ENCODE results near the gene ST3GAL2. TPM values are rescaled to one million over a fixed set of nuclear protein-coding genes. Genes with fewer than 3 reads are reported as not detected.

The ST3GAL2 gene
- total RNA-seq, 2 experiments from 2014 or later, result 44.6 to 61.0 TPM

GRCh38 chr16:70437017-70437581 lies 1.8 kb downstream of the ST3GAL2 start:
- H3K79me2 ChIP-seq (ENCODE audit: insufficient read depth, low read depth, low read length), result peaks cover 58% of the 10 kb centered on the region
- intact Hi-C loops (cut with micrococcal nuclease; ENCODE audit: unreplicated experiment), result no loop called here

GRCh38 chr16:70434484-70435260 lies 4.2 kb downstream of the ST3GAL2 start:
- intact Hi-C loops (cut with micrococcal nuclease; ENCODE audit: unreplicated experiment), result no loop called here
- H3K27ac ChIP-seq (ENCODE audit: low read depth, low read length, poor library complexity, severe bottlenecking), result peak overlapping the region; percentile 100
- peaks cover 70% of the 10 kb centered on the region for H3K4me1 ChIP-seq (ENCODE audit: insufficient read depth, low read length, poor library complexity, severe bottlenecking)
- peak overlapping the region; percentile 22 for H3K4me3 ChIP-seq (ENCODE audit: low read depth, low read length, poor library complexity, severe bottlenecking)
- H3K4me2 ChIP-seq (ENCODE audit: low read length), result peak overlapping the region; percentile 85
- peaks cover 19% of the 10 kb centered on the region for H3K36me3 ChIP-seq (ENCODE audit: insufficient read depth, low read length)
- H4K20me1 ChIP-seq (ENCODE audit: insufficient read depth, low read length), result no peaks in the 10 kb centered on the region
- ChIA-PET CTCF (ENCODE audit: unreplicated experiment) (no interaction called here), POLR2A (interaction anchor here (0.9 to 2.0 kb wide), 3 partner anchors 19 to 72 kb away, joined by 4 to 12 read pairs (median 9); partner anchors contain the start of gene FCSK)
- TF ChIP-seq EZH2phosphoT487 (IDR thresholded peaks at IDR 0.05; ENCODE audit: borderline replicate concordance, low read depth, low read length), result no peak
- TF ChIP-seq, protein P1, sequence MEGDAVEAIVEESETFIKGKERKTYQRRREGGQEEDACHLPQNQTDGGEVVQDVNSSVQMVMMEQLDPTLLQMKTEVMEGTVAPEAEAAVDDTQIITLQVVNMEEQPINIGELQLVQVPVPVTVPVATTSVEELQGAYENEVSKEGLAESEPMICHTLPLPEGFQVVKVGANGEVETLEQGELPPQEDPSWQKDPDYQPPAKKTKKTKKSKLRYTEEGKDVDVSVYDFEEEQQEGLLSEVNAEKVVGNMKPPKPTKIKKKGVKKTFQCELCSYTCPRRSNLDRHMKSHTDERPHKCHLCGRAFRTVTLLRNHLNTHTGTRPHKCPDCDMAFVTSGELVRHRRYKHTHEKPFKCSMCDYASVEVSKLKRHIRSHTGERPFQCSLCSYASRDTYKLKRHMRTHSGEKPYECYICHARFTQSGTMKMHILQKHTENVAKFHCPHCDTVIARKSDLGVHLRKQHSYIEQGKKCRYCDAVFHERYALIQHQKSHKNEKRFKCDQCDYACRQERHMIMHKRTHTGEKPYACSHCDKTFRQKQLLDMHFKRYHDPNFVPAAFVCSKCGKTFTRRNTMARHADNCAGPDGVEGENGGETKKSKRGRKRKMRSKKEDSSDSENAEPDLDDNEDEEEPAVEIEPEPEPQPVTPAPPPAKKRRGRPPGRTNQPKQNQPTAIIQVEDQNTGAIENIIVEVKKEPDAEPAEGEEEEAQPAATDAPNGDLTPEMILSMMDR (conservative IDR thresholded peaks at IDR 0.05; ENCODE audit: low read length), result no peak
- no peak overlapping the region for H2AFZ ChIP-seq (ENCODE audit: low read length)
- peaks cover 66% of the 10 kb centered on the region for H3K79me2 ChIP-seq (ENCODE audit: insufficient read depth, low read depth, low read length)
- no TSS peak for BruUV-seq (replicated peaks)
- H3K9me3 ChIP-seq (ENCODE audit: low read length), result no peaks in the 10 kb centered on the region
- H3K9me2 ChIP-seq (ENCODE audit: insufficient read depth, low read length), result no peaks in the 10 kb centered on the region
- peak; percentile 72 for DNase-seq (ENCODE audit: low spot score)

More at GRCh38 chr16:70437017-70437581, 1.8 kb downstream of the ST3GAL2 start:
- DNase-seq (ENCODE audit: low spot score), result peak; percentile 64
- peaks cover 19% of the 10 kb centered on the region for H3K36me3 ChIP-seq (ENCODE audit: insufficient read depth, low read length)
- no peak overlapping the region for H2AFZ ChIP-seq (ENCODE audit: low read length)
- TSS peak; percentile 53 for BruUV-seq (replicated peaks)
- H4K20me1 ChIP-seq (ENCODE audit: insufficient read depth, low read length), result no peaks in the 10 kb centered on the region
- H3K4me2 ChIP-seq (ENCODE audit: low read length), result peak overlapping the region; percentile 87
- POLR2A ChIA-PET, result interaction anchor here (0.6 to 2.1 kb wide), 7 partner anchors 12 to 86 kb away, joined by 3 to 19 read pairs (median 4); partner anchors contain the start of genes COG4, FCSK and SF3B3
- no peak for TF ChIP-seq EZH2phosphoT487 (IDR thresholded peaks at IDR 0.05; ENCODE audit: borderline replicate concordance, low read depth, low read length)
- TF ChIP-seq, protein P1 (conservative IDR thresholded peaks at IDR 0.05; ENCODE audit: low read length), result no peak
- peak overlapping the region; percentile 97 for H3K4me3 ChIP-seq (ENCODE audit: low read depth, low read length, poor library complexity, severe bottlenecking)
- peaks cover 52% of the 10 kb centered on the region for H3K4me1 ChIP-seq (ENCODE audit: insufficient read depth, low read length, poor library complexity, severe bottlenecking)
- H3K27ac ChIP-seq (ENCODE audit: low read depth, low read length, poor library complexity, severe bottlenecking), result peak overlapping the region; percentile 68
- H3K9me3 ChIP-seq (ENCODE audit: low read length), result no peaks in the 10 kb centered on the region
- CTCF ChIA-PET (ENCODE audit: unreplicated experiment), result interaction anchor here (0.9 kb wide), 1 partner anchor 20 kb away, joined by 3 read pairs; no protein-coding TSS in a partner anchor
- H3K9me2 ChIP-seq (ENCODE audit: insufficient read depth, low read length), result no peaks in the 10 kb centered on the region

Data from OCI-LY7 (cell line).